Colonic mucosa (tissue), 4 donors: ENCODE results near the gene VPS26B. TPM values are rescaled to one million over a fixed set of nuclear protein-coding genes. Genes with fewer than 3 reads are reported as not detected.

Experiments used
- DNase-seq: peaks from one replicate; pipeline ENCODE4 v3.0.0-alpha.2; 2020
- H3K27ac ChIP-seq: fragments of 200-600 bp; one replicate; pipeline ENCODE4 v1.8.0; 2021
- H3K27me3 ChIP-seq: fragments of 200-600 bp; one replicate; pipeline ENCODE4 v1.8.0; 2021
- H3K36me3 ChIP-seq: fragments of 200-600 bp; one replicate; pipeline ENCODE4 v1.8.0; 2021
- H3K4me1 ChIP-seq: fragments of 200-600 bp; one replicate; pipeline ENCODE4 v1.8.0; 2021; ENCODE audit warnings: mild to moderate bottlenecking
- H3K4me3 ChIP-seq: fragments of 200-600 bp; one replicate; pipeline ENCODE4 v1.8.0; 2021
- H3K9ac ChIP-seq, 2 donors: one replicate each; pipeline ENCODE4 v1.7.0; 2013; ENCODE audit warnings: control low read depth in 2 of 2, low read depth in 2 of 2, low read length in 2 of 2
- H3K9me3 ChIP-seq: fragments of 200-600 bp; one replicate; pipeline ENCODE4 v1.8.0; 2021
- CTCF ChIP-seq: fragments of 200-600 bp; IDR thresholded peaks from one replicate; pipeline ENCODE4 v1.8.0; 2022; ENCODE audit warnings: antibody characterized with exemption, mild to moderate bottlenecking
- intact Hi-C: fragments of 100-400 bp; cut with DNase I; formaldehyde crosslinking; loops from one replicate; pipeline ENCODE4 v1.14.1; 2022
- total RNA-seq, 2 donors: library from RNA; stranded (reverse); fragmentation: NEBNext Ultra II Directional in 1 of 2; extraction: Animal tissue kit (Norgen Biotek cat#: 25700) in 1 of 2; gene quantifications; one replicate each; pipeline ENCODE4 v1.2.1, GENCODE V29; 2021
- donor health status: healthy.
- donor health status: DM: no; HTN: no; CAD: no.
- donor health status: DM: no; HTN: no; CAD: no.

Gene VPS26B
- total RNA-seq, 2 donors from 2014 or later = 41.4 to 47.4 TPM

DNA sequence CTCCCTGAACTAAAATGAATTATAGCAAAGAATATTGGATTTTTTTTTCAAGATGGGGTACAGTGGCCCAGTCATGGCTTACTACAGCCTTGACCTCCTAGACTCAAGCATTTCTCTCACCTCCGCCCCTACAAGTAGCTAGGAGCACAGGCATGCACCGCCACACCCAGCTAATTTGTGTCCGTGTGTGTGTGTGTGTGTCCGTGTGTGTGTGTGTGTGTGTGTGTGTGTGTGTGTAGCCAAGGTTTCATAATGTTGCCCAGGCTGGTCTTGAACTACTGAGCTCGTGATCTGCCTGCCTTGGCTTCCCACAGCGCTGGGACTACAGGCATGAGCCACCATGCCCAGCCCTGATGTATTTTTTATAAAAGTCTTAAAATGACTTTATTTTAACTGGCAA, 16.1 kb downstream of the VPS26B start:
- TF ChIP-seq CTCF = no peak
- Histone ChIP-seq H3K4me3 (no peak overlapping the region), H3K4me1 (no peaks in the 10 kb centered on the region), H3K27ac (no peak overlapping the region), H3K9ac (no peak overlapping the region), H3K36me3 (peaks cover 2% of the 10 kb centered on the region), H3K27me3 (no peaks in the 10 kb centered on the region), H3K9me3 (no peaks in the 10 kb centered on the region)
- intact Hi-C loops = no loop called here
- no peak for DNase-seq

DNA sequence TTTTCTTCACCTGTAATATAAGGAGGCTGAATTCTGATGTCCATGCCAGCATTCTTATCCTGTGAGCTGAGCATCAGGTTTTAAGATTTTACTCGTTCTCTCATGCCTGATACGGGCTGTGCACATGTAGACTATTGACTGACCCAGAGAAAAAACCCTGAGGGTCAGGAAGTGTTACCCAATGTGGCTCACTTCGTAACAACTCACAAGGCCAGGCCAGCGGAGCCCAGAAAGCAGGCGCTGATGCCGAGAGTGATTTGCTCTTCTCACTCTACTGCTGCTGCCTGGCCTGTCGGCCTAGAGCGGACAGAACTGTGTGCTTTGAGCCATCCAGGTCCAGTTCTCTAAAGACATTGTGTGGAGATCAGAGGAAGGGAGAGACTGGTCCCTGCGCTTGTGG, 17.9 kb downstream of the VPS26B start:
- no peak overlapping the region for H3K4me3 ChIP-seq
- no peaks in the 10 kb centered on the region for H3K27me3 ChIP-seq
- intact Hi-C loops = no loop called here
- DNase-seq = no peak
- peaks cover 5% of the 10 kb centered on the region for H3K36me3 ChIP-seq
- no peak overlapping the region for H3K27ac ChIP-seq
- no peak overlapping the region for H3K9ac ChIP-seq
- TF ChIP-seq CTCF = no peak
- no peaks in the 10 kb centered on the region for H3K9me3 ChIP-seq
- H3K4me1 ChIP-seq = no peaks in the 10 kb centered on the region

DNA sequence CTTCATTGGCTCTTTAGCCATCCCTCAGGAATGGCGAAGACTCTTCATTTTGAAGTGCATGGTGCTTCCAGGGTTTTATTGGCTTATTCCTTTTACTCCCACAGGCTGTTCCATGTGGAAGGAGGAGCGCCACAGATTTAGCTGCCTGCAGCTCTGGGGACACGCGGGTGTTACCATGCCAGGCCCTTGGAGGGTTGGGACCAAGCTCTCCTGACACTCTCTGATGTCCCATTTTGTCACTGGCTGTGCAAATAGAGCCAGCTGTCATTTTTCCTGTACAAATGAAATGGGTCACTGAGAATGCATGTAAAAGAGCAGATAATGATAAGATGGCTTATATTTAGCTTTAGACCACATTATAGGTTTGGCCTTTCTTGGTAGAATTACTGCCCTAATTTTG, 19.4 kb downstream of the VPS26B start:
- Histone ChIP-seq H3K27ac (no peak overlapping the region), H3K4me1 (no peaks in the 10 kb centered on the region), H3K4me3 (no peak overlapping the region), H3K9me3 (no peaks in the 10 kb centered on the region), H3K27me3 (no peaks in the 10 kb centered on the region), H3K9ac (no peak overlapping the region), H3K36me3 (peaks cover 5% of the 10 kb centered on the region)
- no peak for TF ChIP-seq CTCF
- DNase-seq = no peak
- intact Hi-C loops = no loop called here

GRCh38 chr11:134244593-134244992, 20.1 kb downstream of the VPS26B start:
- intact Hi-C loops = no loop called here
- peak; percentile 11 for TF ChIP-seq CTCF
- no peaks in the 10 kb centered on the region for H3K27me3 ChIP-seq
- DNase-seq = no peak
- no peak overlapping the region for H3K27ac ChIP-seq
- H3K4me3 ChIP-seq = no peak overlapping the region
- no peak overlapping the region for H3K9ac ChIP-seq
- no peaks in the 10 kb centered on the region for H3K9me3 ChIP-seq
- H3K4me1 ChIP-seq = no peaks in the 10 kb centered on the region
- H3K36me3 ChIP-seq = peaks cover 5% of the 10 kb centered on the region

- no peak for TF ChIP-seq CTCF
- H3K4me1 ChIP-seq = no peaks in the 10 kb centered on the region
- H3K27ac ChIP-seq = no peak overlapping the region
- DNase-seq = no peak
- intact Hi-C loops = no loop called here
- no peak overlapping the region for H3K4me3 ChIP-seq
- H3K27me3 ChIP-seq = no peaks in the 10 kb centered on the region
- no peaks in the 10 kb centered on the region for H3K9me3 ChIP-seq
- H3K36me3 ChIP-seq = peaks cover 5% of the 10 kb centered on the region
- H3K9ac ChIP-seq = no peak overlapping the region
These were observed 21.0 kb downstream of the VPS26B start for GRCh38 chr11:134245434-134245833.

GRCh38 chr11:134246100-134246499, 21.6 kb downstream of the VPS26B start:
- no peak for TF ChIP-seq CTCF
- Histone ChIP-seq H3K9me3 (no peaks in the 10 kb centered on the region), H3K4me3 (no peak overlapping the region), H3K9ac (no peak overlapping the region), H3K36me3 (peaks cover 5% of the 10 kb centered on the region), H3K4me1 (no peaks in the 10 kb centered on the region), H3K27ac (no peak overlapping the region), H3K27me3 (no peaks in the 10 kb centered on the region)
- intact Hi-C loops = no loop called here
- no peak for DNase-seq
